Fibroblast of the aortic adventitia (primary cell): ENCODE data around the gene OR10K1. TPM values are rescaled to one million over a fixed set of nuclear protein-coding genes. Genes with fewer than 3 reads are reported as not detected.

ENCODE experiments used
- DNase-seq: peaks from one replicate; pipeline ENCODE4 v3.0.0-alpha.2; 2010; ENCODE audit warnings: low read depth
- H3K4me3 ChIP-seq: 2 replicates; pipeline ENCODE4 v1.5.1; 2011; ENCODE audit warnings: low read depth, mild to moderate bottlenecking, control low read depth, low read length, moderate library complexity
- total RNA-seq: library from RNA; depleted of rRNA; stranded (reverse); fragments of >200 nt; gene quantifications from 2 replicates; pipeline ENCODE4 v1.2.3, GENCODE V29; 2012; ENCODE audit warnings: low replicate concordance
- TF ChIP-seq, protein P1 (sequence below): IDR thresholded peaks from 2 replicates; pipeline ENCODE4 v1.5.1; 2011; ENCODE audit warnings: mild to moderate bottlenecking, low read length, control low read depth, inconsistent platforms; ENCODE audit not compliant: insufficient read depth

OR10K1 gene
- total RNA-seq, 1 donor = not detected

DNA sequence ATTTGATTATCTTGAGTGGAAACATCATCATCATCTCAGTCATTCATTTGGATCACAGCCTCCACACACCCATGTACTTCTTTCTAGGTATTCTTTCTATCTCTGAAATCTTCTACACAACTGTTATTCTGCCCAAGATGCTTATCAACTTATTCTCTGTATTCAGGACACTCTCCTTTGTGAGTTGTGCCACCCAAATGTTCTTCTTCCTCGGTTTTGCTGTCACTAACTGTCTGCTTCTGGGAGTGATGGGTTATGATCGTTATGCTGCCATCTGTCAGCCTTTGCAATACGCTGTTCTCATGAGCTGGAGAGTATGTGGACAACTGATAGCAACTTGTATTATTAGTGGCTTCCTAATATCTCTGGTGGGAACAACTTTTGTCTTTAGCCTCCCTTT, 29.7 kb downstream of the OR10K1 start:
- TF ChIP-seq, protein P1, sequence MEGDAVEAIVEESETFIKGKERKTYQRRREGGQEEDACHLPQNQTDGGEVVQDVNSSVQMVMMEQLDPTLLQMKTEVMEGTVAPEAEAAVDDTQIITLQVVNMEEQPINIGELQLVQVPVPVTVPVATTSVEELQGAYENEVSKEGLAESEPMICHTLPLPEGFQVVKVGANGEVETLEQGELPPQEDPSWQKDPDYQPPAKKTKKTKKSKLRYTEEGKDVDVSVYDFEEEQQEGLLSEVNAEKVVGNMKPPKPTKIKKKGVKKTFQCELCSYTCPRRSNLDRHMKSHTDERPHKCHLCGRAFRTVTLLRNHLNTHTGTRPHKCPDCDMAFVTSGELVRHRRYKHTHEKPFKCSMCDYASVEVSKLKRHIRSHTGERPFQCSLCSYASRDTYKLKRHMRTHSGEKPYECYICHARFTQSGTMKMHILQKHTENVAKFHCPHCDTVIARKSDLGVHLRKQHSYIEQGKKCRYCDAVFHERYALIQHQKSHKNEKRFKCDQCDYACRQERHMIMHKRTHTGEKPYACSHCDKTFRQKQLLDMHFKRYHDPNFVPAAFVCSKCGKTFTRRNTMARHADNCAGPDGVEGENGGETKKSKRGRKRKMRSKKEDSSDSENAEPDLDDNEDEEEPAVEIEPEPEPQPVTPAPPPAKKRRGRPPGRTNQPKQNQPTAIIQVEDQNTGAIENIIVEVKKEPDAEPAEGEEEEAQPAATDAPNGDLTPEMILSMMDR = no peak
- H3K4me3 ChIP-seq = no peak overlapping the region
- no peak for DNase-seq

DNA sequence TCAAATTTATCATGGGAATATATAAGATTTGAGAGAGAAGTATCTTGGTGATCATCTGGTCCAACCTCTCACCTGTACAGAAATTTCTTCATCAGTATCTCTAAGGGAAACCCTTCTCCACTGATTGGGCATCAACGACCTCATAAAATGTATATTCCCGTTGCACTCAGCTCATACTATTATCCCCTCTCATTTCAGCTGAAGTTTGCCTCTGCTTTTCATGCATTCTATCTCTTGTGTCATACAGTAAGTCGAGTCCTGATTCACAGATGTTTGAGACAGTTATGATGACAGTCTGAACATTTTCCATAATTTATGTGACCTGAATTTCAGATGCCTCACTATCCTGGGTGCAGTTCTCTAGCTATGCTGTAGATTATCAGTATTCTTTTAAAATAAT, 31.4 kb downstream of the OR10K1 start:
- no peak for DNase-seq
- H3K4me3 ChIP-seq = no peak overlapping the region
- TF ChIP-seq, protein P1 = no peak

DNA sequence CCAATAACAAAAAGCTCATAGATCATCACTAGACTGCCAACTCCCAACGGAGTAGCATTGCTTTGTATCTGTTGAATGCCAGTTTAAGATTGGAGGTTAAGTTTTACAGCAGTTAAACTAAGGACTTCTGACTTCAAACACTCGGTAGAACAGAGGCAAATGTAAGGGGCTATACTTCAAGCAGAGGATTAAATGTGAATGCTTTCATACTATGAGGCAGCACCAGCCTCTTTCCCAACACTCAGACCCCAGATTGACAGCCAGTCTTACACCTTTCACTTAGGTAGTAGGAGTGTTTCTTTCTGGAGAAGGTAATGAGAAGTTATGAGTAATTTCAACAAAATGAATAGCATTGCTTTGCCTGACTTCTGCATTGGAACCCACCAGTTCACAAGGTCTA, 33.2 kb downstream of the OR10K1 start:
- DNase-seq = no peak
- H3K4me3 ChIP-seq = no peak overlapping the region

DNA sequence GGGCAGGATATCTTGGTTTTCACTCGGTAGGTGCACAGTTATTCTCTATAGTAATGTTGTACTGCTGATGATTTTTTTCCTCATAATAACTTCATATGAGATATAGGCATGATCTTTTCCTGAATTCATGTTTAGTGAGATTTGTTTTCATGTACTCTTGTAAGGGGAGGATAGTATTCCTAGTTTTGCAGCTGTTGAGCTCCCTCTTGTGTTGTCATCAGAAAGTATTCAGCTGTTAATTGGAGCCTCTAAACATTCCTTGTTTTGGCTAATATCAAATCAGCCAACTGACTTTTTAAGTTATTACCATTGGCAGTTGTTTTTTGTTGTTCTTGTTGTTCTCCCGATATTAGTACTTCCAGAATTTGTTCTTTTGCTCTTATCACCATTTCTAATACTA, 34.7 kb downstream of the OR10K1 start:
- TF ChIP-seq, protein P1 = no peak
- DNase-seq = peak; percentile 0
- H3K4me3 ChIP-seq = no peak overlapping the region

More for the DNA sequence above, 33.2 kb downstream of the OR10K1 start:
- TF ChIP-seq, protein P1 = no peak

DNA sequence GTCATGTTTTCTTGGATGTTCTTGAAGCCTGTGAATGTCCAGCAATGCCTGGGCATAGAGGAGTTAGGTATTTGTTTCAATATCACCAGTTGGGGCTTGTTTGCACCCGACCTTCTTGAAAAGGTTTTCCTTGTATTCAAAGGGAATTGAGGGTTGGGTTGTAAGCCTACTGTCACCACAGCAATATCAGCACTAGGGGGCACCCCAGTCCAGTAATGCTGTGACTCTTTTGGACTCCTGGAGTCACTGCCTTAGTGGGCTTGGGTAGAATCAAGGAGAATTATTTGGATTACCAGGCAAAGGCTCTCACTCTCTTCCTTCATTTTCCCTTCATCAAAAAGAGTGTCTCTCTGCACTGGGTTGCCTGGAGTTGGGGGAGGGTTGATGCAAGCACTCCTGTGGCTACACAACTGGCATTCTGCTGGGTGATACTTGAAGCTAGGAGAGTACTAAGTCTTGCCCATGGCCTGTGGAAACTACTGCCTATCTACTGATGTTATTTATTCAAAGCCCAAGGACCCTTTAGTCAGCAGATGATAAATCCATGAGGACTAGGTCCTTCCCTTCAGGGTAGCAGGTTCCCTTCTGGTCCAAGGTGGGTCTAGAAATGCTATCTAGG, 44.8 kb downstream of the OR10K1 start:
- DNase-seq = peak; percentile 23
- H3K4me3 ChIP-seq = no peak overlapping the region
- TF ChIP-seq, protein P1 = peak; percentile 20

DNA sequence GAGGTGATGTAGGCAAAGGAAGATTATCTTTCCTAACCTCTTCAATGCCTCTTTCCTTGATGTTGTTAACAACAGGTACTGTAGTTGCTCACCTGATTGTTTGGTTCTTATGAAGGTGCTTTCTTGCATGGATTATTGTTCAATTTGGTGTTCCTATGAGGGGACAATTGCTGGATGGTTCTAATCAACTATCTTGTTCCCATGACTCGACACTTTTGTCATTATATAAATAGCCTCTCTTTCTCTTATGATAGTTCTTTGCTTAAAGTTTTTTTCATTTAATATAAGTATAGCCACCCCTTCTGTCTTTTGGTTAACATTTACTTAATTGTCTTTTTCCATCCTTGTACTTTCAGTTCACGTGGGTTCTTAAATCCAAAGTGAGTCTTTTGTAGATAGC, 45.9 kb downstream of the OR10K1 start:
- H3K4me3 ChIP-seq = no peak overlapping the region
- no peak for DNase-seq
- TF ChIP-seq, protein P1 = no peak
